AG04449 (cell line): ENCODE results near the gene RAMAC.
A peak's percentile ranks its signal among the peaks of the same experiment; 100 is the strongest.
"Not testable (repeated sequence)": the region's sequence is repeated elsewhere in the genome, so short reads cannot be mapped to it uniquely, and the experiment has no call there.

ENCODE experiments used
- CTCF ChIA-PET: fragments of 350-600 bp; formaldehyde crosslinking; extraction: SDS; loops from one replicate; lab custom pipeline; 2021; ENCODE audit warnings: antibody characterized with exemption; lab: Yijun Ruan, JAX
- POLR2A ChIA-PET: fragments of 400-600, 350-600 bp; formaldehyde crosslinking; extraction: SDS; loops from one replicate; lab custom pipeline; 2020; ENCODE audit warnings: antibody characterized with exemption, inconsistent platforms; lab: Yijun Ruan, JAX
- DNase-seq: peaks from one replicate; pipeline ENCODE4 v3.0.0-alpha.2; 2010; ENCODE audit warnings: low read depth, low spot score
- H3K4me3 ChIP-seq: 2 replicates; pipeline ENCODE4 v1.5.1; 2011; ENCODE audit warnings: low read depth, mild to moderate bottlenecking, control low read depth, low read length
- CTCF ChIP-seq: IDR thresholded peaks from one replicate; pipeline ENCODE4 v1.5.1; 2011; ENCODE audit warnings: mild to moderate bottlenecking, moderate library complexity, low read length, control low read depth, inconsistent platforms; ENCODE audit not compliant: insufficient read depth; ENCODE audit errors: missing control alignments

RAMAC gene

GRCh38 chr15:82985688-82986441 is at the start of gene RAMAC:
Gene RAMAC, plus strand, starts transcription at chr15:82986210. Its CDS starts 2,809 bp downstream, at chr15:82989019.
- POLR2A ChIA-PET: interaction anchor here (0.9 to 1.9 kb wide), 4 partner anchors 134 to 446 kb away, joined by 3 to 11 read pairs (median 5); partner anchors contain the start of gene RPS17
- peak; percentile 67 for DNase-seq
- CTCF ChIA-PET: interaction anchor here (0.6 to 5.2 kb wide), 10 partner anchors 9 to 455 kb away, joined by 3 to 27 read pairs (median 4); partner anchors contain the start of gene RPS17
- TF ChIP-seq CTCF: no peak
- H3K4me3 ChIP-seq: peak within 1 kb of the TSS; percentile 99

GRCh38 chr15:82936966-82937711 is 48.9 kb upstream of the RAMAC start:
- ChIA-PET CTCF (no interaction called here), POLR2A (no interaction called here)
- DNase-seq: no peak
- H3K4me3 ChIP-seq: no peak overlapping the region
- no peak for TF ChIP-seq CTCF

GRCh38 chr15:82937712-82938058 is 48.3 kb upstream of the RAMAC start:
- no peak overlapping the region for H3K4me3 ChIP-seq
- POLR2A ChIA-PET: no interaction called here
- CTCF ChIA-PET: no interaction called here
- DNase-seq: no peak
- no peak for TF ChIP-seq CTCF

GRCh38 chr15:82939678-82940077 is 46.3 kb upstream of the RAMAC start:
- POLR2A ChIA-PET, DNase-seq, H3K4me3 ChIP-seq, CTCF ChIA-PET: not testable (repeated sequence)

GRCh38 chr15:82942691-82943090 is 43.3 kb upstream of the RAMAC start:
- CTCF ChIA-PET: interaction anchor here (0.9 kb wide), 1 partner anchor 9 kb away, joined by 3 read pairs; no protein-coding TSS in a partner anchor
- POLR2A ChIA-PET: no interaction called here
- DNase-seq: no peak
- no peak for TF ChIP-seq CTCF
- no peak overlapping the region for H3K4me3 ChIP-seq

GRCh38 chr15:82943176-82943575 is 42.8 kb upstream of the RAMAC start:
- no peak for DNase-seq
- TF ChIP-seq CTCF: no peak
- CTCF ChIA-PET: interaction anchor here (0.9 kb wide), 1 partner anchor 8 kb away, joined by 3 read pairs; no protein-coding TSS in a partner anchor
- POLR2A ChIA-PET: no interaction called here
- H3K4me3 ChIP-seq: no peak overlapping the region
